GM18526 (cell line): Measurements from ENCODE around the gene SNX6.

Source experiments
- POLR2A ChIP-seq: IDR thresholded peaks from 3 replicates; pipeline ENCODE4 v1.6.1; 2011; ENCODE audit not compliant: insufficient read length; ENCODE audit errors: extremely low read depth

SNX6 gene

GRCh38 chr14:34527591-34527990 is 102.4 kb downstream of the SNX6 start:
- TF ChIP-seq POLR2A = no peak

DNA sequence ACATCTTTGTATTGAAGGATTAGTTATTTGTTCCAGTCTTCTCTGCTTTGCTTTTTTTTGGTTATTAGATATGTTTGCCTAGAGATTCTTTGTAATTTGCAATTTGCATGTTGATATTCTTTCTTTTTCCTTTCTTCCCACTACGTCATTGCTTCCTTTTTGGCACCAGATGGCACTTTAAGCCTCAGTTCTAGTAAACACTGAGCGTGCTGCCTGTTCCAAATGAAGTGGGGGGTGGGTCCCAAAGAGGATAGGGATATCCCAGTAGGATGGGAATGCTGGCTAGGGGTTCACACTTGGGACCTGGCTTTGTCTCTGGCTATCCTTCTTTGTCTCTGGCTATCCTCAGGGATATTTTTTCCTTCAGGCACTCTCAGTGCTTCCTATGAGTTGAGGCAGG is 107.5 kb downstream of the SNX6 start:
- TF ChIP-seq POLR2A = no peak
